ENCODE results near the gene TUBG2. TPM values are rescaled to one million over a fixed set of nuclear protein-coding genes. Genes with fewer than 3 reads are reported as not detected.
"Not testable (repeated sequence)": the region's sequence is repeated elsewhere in the genome, so short reads cannot be mapped to it uniquely, and the experiment has no call there.

The TUBG2 gene
- total RNA-seq, 2 donors from 2014 or later, result 4.4 to 7.7 TPM

DNA sequence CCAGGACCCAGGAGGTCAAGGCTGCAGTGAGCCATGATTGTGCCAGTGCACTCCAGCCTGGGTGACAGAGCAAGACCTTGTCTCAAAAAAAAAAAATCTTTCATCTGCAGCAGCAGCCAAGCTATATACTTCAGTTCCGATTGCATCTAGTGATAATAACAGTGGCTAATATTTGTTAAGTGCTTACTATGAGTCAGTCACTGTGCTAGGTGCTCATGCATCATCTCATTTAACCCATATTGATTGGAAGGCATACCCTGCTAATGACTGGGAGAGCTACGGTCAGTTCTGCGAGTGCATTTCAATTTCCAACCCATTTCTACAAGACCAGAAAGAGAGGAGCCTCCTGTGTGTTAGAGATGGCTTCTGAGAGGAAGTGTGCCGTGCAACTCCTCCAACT lies 7.7 kb upstream of the TUBG2 start:
- no peak for DNase-seq
- no peak for ATAC-seq
- intact Hi-C loops (cut with DNase I, micrococcal nuclease), result no loop called here

DNA sequence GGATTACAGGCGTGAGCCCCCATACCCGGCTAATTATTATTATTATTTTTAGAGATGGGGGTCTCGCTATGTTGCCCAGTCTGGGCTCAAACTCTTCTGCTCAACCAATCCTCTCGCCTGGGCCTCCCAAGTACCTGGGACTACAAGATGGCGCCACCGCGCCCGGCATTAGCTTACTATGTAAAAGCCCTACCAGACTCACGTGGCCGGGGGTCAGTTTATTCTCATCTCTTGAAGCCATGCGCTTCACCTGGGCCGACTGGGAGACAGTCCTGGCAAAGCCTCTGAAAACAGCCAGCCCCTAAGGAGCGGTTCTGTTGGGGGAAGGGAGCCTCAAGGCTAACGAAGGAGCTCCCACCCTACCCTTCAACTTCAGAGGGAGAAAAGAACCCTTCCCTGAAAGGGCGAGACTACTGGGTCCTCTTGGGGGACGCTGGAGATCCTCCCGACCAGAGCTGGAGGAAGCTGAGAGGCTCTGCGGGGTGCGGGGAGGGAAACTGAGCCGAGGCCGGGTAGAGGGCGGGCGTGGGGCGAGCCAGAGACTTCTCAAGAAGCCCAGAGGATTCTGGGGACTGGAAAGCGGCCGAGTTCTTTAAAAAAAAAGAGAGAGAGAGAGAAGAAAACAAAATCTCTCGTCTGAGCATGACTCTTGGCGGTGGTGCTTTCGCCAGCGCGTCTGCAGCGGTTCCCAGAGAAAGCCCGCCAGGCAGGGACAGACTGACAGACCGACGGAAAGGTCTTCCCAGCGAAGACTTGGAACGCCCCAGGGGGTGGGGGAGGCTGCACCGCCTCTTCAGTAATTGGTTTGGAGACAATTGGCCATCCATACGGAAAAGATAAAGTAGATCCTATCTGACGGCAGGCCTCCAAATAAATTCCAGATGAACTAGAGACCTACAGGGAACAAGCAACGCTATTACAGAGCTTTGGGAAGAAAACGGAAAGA lies 5.6 kb upstream of the TUBG2 start:
- intact Hi-C loops (cut with DNase I, micrococcal nuclease), result no loop called here
- ATAC-seq (peak; percentile 28), DNase-seq (no peak)

DNA sequence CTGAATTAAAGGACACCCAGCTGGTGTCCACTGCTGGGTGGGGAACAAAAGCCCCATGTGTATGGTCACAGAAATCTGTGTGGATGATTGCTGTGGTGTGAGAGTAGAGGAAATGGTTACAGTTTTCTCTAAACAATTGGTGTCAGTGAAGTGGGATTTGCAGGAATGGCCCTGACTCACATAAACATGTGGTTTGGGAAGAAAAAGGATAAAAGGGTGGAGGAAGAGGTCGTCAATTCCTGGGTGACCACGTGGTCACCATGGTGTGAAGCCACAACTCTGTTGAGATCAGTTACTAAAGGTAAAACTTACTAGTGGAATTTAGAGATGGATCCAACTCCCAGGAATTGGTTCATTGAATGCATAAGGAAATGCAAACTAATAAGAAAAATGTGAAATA lies 3.6 kb upstream of the TUBG2 start:
- intact Hi-C loops (cut with DNase I, micrococcal nuclease), result no loop called here
- no peak for ATAC-seq
- no peak for DNase-seq

DNA sequence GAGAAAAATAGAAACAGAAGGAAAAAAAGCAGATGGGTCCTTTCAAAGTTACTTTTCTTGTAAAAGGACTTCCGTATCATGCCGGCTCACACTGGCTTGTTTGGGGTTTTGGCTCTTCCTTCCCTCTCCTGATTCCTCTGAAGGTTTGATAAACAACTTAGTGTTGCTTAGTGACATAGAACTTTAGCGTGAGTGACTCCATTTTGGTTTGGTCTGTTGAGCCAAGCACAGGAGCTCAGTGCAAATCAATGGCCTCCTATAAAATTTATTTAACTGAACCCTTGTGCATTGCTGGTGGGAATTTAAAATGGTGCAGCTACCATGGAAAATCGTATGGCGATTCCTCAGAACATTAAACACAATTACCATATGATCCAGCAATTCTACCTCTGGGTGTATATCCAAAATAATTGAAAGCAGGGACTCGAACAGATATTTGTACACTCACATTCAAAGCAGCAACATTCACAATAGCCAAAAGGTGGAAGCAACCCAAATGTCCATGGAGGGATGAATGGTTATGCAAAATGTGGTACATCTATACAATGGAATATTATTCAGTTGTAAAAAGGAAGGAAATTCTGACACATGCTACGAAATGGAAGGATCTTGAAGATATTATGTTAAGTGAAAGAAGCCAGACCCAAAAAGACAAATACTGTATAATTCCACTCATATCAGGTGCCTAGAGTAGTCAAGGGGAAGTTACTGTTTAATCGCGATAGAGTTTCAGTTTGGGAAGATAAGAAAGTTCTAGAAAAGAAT lies 1.1 kb upstream of the TUBG2 start:
- ATAC-seq (no peak), DNase-seq (no peak)
- intact Hi-C loops (cut with DNase I, micrococcal nuclease), result no loop called here

DNA sequence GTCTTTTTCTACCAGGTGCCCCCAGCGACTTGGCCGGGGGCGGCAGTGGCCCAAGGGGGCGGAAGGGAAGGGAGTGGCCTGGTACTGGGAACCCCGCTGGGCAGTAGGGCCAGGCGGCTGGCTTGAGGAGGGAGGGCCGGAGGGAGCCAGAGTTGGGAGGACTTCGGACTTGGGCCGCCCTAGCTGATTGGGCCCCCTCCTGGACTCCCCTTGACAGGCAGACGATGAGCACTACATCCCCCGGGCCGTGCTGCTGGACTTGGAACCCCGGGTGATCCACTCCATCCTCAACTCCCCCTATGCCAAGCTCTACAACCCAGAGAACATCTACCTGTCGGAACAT lies 819 bp downstream of the TUBG2 start:
- ATAC-seq, result peak; percentile 40
- not testable (repeated sequence) for DNase-seq

DNA sequence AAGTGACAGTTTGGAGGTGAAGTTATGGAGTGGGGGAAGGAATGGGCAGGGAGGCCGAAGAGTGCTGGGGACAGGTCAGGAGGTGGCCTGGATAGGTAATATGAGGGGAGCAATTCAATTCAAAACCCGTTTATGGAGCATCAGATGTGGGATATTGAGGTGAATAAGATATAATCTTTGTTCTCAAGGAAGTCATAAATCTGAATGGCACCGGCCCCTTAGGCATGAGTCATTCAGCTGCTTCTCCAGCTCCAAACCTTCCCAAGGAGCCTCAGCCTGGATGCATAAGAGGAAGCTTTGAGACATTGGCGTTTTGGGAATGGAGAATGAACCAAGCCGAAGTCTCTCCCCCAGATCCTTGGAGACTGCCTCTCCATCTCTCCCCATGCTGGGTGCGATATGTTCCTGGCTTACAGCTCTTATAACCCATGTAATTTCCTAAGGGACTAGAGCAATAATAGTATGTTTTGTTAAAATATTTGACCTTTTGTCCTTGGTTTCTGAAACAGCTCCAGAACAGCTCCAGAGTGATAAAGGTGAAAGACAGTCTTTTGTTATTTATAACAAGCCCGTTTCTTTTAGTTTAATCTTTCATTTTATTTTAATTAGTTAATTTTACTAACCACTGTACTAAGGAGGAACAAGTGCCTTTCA lies 1.7 kb downstream of the TUBG2 start:
- intact Hi-C loops (cut with DNase I, micrococcal nuclease), result no loop called here
- peak in 1 of 2 donors; percentile 65 for DNase-seq
- ATAC-seq, result peak; percentile 79

More for the DNA sequence above, 819 bp downstream of the TUBG2 start:
- intact Hi-C loops (cut with DNase I, micrococcal nuclease), result not testable (repeated sequence)

DNA sequence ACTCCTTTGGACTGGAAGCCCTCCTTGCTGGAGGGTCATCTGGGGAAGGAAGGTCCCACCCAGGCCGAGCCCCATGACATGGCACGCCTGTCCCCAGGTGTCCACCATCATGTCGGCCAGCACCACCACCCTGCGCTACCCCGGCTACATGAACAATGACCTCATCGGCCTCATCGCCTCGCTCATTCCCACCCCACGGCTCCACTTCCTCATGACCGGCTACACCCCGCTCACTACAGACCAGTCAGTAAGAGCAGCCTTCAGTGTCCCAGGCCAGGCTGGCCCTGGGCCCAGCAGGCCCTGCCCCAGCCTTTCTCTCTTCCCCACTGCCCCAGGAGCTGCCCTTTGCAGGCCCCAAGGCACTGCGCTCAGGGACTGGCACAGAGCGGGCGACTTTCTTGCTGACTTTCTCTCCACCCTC lies 6.5 kb downstream of the TUBG2 start:
- intact Hi-C loops (cut with DNase I, micrococcal nuclease), result no loop called here
- ATAC-seq, result no peak
- no peak for DNase-seq

DNA sequence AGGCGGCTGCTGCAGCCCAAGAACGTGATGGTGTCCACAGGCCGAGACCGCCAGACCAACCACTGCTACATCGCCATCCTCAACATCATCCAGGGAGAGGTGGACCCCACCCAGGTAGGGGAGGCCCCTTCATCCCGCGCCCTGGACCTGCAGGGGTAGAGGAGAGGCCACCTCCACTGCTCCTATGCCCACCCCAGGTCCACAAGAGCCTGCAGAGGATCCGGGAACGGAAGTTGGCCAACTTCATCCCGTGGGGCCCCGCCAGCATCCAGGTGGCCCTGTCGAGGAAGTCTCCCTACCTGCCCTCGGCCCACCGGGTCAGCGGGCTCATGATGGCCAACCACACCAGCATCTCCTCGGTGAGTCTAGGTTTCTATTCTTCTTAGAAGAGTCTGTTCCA lies 7.0 kb downstream of the TUBG2 start:
- ATAC-seq; intact Hi-C loops (cut with DNase I, micrococcal nuclease); DNase-seq: not testable (repeated sequence)

DNA sequence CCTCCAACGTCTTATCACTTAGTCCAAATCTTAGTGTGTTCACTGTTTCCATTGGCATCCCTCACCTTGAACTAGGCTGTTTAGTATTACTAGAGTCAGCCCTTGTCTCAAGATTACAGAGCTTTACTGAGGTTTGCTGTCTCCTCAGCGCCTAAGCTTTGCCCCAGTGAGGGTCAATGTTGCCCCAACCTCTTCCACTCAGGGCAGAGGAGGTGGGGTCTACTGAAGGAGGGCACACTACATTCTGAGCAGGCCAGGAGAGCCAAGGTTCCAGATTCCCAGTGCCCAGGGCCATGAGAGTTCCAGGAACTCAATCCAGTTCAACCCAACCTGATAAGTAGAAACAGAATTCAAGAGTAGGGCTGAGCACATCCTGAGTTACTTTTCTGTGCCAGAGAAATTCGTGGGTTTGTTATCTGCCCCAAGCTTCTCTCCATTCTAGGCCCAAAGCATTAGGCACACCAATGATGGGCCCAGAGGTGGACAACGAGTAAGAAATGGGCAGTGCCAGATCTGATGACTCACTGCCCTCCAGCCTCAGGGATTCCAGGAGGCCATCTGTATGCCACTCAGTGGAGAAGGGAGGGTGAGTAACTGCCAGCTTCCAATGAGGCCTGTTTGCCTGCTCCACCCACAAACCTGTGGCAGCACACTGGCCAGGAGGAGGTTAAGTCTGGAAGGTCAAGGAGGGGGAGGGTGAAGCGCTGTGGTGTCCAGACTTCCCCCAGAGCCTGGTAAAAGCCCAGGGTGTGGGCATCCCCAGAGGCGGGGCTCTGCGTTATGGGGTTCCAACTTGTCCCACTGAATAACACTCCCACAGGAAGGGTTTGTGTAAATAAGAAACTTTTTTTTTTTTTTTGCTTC lies 8.2 kb downstream of the TUBG2 start:
- ATAC-seq, result peak; percentile 89
- peak; percentile 50 to 80 for DNase-seq

DNA sequence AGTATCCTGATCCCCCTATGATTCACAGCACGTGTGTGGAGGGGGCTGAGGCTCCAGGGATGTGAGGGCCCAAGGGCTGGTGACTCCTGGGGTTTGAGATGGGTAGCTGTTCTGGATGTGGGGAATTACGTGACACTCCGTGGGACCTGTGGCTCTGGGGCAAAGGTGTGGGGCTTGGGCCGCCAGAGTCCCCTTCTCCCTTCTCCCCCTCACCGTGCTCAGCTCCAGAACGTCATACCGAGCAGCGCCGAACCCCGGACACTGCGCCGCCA lies 10.6 kb downstream of the TUBG2 start:
- ATAC-seq, result no peak
- intact Hi-C loops (cut with DNase I, micrococcal nuclease), result no loop called here
- no peak for DNase-seq

More for the DNA sequence above, 8.2 kb downstream of the TUBG2 start:
- intact Hi-C loops (cut with DNase I, micrococcal nuclease), result no loop called here

DNA sequence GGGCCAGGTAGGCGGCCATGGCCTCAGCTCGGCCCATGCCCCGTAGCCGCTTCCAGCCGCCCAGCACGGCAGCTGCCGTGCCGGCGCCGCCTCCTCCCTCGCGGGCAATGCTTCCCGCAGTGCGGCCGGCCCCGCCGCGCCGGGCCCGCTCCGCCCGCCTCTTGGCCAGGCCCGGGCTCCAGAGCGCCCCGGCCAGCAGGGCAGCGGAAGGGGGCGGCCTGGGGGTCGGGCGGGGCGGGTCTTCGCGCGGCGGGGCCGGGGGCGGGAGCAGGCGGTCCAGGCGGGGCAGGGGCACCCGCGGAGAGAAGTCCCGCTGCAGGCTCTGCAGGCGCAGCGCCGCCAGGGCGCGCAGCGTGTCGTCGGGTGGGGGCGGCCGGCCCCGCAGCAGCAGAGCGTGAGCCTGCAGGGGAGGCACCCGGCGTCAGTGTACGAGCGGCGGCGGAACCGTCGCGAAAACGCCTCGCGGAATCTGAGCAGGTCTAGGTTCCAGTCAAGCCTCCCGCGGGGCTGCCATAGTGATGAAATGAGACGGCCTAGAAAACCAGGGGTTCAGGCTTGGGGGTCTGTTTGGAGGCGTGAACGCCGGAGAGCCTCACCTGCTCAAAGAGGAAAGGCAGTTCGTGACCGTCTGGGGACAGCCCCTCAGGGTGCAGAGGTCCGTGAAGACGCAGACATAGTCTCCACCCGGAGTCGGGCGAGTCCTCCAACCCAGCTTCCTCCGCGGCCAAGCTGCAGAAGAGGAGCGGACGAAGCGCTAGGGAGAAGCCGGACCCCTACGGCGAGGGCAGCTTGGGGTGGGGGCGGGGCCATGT lies 11.1 kb downstream of the TUBG2 start:
- intact Hi-C loops (cut with DNase I, micrococcal nuclease), result no loop called here
- DNase-seq, result no peak
- no peak for ATAC-seq

DNA sequence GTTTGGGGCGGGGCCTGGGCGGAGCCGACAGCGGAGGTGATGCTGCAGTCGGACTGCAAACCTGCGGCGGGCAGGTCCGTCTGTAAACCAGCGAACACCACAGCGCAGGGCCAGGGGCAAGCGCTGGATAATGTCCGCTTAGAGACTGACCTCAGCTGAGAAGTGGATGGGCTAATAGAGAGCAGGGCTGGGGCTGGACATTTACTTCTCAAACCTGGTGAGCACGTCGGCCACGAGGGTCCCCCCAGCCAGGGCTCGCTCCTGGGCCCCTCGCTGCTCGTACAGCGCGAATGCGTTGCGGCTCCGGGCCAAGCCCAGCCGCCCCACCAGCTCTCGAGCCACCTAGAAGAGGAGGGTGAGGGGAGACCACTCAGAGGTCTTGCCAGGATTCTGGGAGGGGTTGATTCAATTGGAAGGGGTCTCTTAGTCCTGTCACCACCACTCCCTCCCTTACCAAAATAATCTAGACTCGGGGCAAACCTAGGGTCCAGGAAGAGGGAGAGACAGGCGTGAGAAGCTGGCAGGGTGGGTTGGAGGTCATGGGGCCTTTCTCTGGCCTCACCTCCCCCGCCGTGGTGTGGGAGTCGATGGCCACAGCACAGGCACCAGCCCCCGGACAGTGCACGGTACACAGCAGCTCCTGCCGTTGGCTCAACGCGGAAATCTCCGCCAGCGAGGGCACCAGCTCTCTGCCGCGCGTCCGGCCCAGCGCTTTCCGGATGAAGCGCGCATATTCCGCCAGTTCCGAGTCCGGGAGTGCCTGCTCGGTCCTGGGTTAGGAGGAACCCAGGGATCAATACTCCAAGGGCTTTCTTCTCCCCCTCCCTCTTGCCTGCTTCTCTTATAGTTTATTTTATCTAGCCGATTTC lies 11.9 kb downstream of the TUBG2 start:
- intact Hi-C loops (cut with DNase I, micrococcal nuclease), result no loop called here
- no peak for ATAC-seq
- no peak for DNase-seq

DNA sequence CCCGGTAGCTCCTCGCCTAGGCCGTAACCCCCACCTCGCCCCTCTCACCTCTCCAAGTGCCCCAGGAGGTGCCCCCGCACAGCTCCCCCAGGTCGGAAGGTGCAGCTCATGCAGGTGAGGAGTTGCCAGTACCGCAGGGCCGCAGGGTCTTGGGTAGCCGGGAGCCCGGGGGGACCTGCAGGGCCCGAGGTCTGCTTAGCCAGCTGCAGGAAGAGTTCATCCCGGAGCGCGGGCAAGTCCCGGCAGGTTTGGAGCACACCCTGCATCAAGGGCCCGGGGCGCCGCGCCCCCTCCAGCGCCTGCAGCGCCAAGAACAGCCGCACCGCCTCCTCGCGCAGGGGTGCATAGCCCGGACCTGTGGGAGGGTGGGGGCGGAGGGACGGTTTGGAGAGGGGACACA lies 13.0 kb downstream of the TUBG2 start:
- ATAC-seq, result no peak
- intact Hi-C loops (cut with DNase I, micrococcal nuclease), result no loop called here
- no peak for DNase-seq

DNA sequence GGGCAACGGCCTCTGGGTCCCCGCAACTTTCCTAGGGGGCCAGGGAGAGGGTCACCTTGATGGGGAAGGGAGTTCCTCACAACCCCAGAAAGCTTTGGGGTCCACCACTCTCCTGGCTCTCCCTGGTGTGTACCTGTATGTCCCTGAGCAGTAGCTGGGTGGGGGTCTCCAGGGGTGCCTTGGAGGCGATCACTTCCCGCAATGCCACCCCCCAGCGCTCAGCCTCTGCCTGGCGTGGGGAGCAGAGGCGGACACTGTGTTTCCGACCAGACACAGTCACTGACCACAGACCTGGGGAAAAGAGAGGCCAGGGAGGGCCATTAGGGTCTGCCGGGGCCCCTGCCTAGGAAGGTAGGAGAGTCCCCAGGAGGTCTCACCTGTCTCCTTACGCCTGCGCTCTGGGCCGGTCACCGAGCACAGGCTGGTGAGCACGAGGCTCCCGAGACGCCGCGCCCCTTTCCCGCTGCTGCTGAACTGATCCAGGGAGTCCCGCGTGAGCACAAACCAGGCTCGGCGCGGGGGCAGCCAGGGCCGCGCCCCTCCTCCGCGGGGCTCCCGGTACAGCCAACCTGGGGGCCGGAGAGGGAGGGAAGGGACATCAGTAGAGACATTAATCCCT lies 14.3 kb downstream of the TUBG2 start:
- intact Hi-C loops (cut with DNase I, micrococcal nuclease), result no loop called here
- ATAC-seq, result no peak
- no peak for DNase-seq

DNA sequence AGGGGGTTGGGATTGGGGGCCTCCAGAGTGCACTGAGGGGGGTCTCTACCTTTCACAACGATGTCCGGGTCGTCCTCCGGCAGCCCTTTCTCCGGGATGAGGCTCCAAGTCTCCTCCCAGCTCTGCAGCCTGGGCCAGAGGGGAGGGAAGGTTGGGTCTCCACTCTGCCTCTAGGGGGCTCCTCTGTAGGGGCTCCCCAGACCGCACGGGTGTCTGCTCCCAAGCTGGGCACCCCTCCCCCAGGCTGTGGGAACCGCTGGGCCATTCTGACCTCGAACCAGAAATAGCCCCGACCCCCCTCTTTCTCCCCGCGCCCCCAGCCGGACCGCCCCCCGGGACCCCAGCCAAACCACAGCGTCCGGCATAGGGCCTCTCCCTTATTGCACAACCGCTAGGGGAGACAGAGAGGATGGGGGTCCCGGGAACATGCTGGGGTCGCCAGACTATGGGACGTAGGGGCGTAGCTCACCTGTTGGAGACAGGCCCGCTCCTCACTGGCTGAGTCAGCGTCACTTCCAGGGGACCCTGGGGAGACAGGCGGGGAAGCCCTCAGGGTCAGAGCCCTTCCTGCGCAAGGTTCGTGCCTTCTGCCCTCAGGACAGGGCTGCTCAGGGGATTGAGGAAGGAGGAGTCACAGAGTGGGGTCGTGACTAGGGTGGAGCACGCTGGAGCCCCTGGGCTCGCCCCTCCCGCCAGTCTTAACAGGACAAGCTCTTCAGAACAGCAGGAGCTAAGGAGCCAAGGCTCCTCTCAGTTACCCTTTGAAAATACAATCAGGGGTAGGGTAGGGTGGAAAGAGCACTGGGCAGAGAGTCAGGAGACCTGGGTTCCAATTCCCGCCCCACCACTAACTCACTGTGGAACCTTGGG lies 15.0 kb downstream of the TUBG2 start:
- no peak for ATAC-seq
- intact Hi-C loops (cut with DNase I, micrococcal nuclease), result no loop called here
- DNase-seq, result peak; percentile 61 to 62
